ACC112 (cell line): ENCODE data around the gene OSBPL1A.

Source experiments
- H2AFZ ChIP-seq: fragments of 200-600 bp; sonication (generic); one replicate; pipeline ENCODE4 v1.6.0; 2017; ENCODE audit warnings: antibody characterized with exemption, low read length; ENCODE audit not compliant: unreplicated experiment
- H3K27ac ChIP-seq: fragments of 200-600 bp; sonication (generic); 2 replicates; pipeline ENCODE4 v1.5.1; 2014; ENCODE audit warnings: low read depth, mild to moderate bottlenecking, antibody characterized with exemption, low read length, moderate library complexity
- H3K27me3 ChIP-seq: fragments of 200-600 bp; sonication (generic); 2 replicates; pipeline ENCODE4 v1.6.1; 2014; ENCODE audit warnings: mild to moderate bottlenecking, antibody characterized with exemption, low read length, moderate library complexity, mixed read lengths; ENCODE audit not compliant: insufficient read depth
- H3K36me3 ChIP-seq: fragments of 200-600 bp; sonication (generic); 2 replicates; pipeline ENCODE4 v1.6.1; 2016; ENCODE audit warnings: mild to moderate bottlenecking, antibody characterized with exemption, low read length, moderate library complexity, mixed read lengths; ENCODE audit not compliant: insufficient read depth
- H3K4me1 ChIP-seq: fragments of 200-600 bp; sonication (generic); one replicate; pipeline ENCODE4 v1.6.1; 2016; ENCODE audit warnings: low read length, mixed read lengths; ENCODE audit not compliant: insufficient read depth, unreplicated experiment, control insufficient read depth
- H3K4me3 ChIP-seq: fragments of 200-600 bp; sonication (generic); 2 replicates; pipeline ENCODE4 v1.5.1; 2014; ENCODE audit warnings: mild to moderate bottlenecking, low read depth, low read length
- H3K79me2 ChIP-seq: fragments of 200-600 bp; sonication (generic); one replicate; pipeline ENCODE4 v1.6.0; 2016; ENCODE audit warnings: low read length; ENCODE audit not compliant: control insufficient read depth, unreplicated experiment, insufficient read depth

Gene OSBPL1A

GRCh38 chr18:24204904-24205303 lies 192.7 kb downstream of the OSBPL1A start:
- no peak overlapping the region for H2AFZ ChIP-seq
- no peak overlapping the region for H3K27ac ChIP-seq
- no peaks in the 10 kb centered on the region for H3K79me2 ChIP-seq
- no peaks in the 10 kb centered on the region for H3K4me1 ChIP-seq
- H3K36me3 ChIP-seq, result no peaks in the 10 kb centered on the region
- no peak overlapping the region for H3K4me3 ChIP-seq
- H3K27me3 ChIP-seq, result no peaks in the 10 kb centered on the region

DNA sequence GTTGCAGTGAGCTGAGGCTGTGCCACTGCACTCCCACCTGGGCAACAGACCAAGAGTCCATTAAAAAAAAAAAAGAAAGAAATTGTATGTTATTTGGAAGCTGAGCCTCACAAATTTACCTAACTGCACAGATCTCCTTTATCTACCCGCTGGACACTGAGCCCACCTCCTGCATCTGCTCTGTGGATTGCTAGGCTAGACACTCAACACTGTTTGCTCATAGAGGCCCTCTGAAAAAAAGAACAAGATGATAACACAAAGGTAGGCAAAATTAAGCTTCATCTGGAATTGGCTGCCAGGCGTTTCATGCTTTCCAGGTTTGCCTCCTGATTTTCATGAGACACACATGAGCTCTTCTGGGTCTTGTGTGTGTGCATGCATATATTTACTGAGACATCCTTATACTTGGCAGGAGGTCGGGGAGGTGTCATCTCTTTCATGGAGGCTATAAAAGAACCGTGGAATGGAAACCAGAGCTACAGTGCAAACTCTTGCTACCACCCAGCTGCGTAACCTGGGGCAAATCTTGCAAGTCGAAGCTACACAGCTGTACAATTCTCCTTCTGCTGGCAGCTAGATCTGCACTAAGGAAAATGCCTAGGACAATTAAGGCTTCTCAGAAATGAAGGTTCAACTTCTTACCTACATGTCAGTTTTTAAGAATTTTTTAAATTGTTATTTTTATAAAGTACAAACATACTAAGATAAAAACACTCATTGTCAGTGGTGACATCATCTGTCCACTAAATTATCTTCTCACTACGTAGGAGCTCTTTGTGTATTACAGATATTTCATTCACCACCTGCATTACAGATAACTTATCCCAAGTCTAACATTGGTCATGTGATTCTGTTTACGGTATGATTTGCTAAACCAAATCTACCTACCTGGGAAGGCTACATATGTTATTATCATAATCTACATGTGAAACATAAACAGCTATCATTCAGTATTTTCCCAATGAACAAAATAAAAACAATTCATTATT lies 195.6 kb downstream of the OSBPL1A start:
- H3K27me3 ChIP-seq, result no peaks in the 10 kb centered on the region
- H3K27ac ChIP-seq, result no peak overlapping the region
- no peak overlapping the region for H2AFZ ChIP-seq
- no peaks in the 10 kb centered on the region for H3K36me3 ChIP-seq
- H3K4me1 ChIP-seq, result no peaks in the 10 kb centered on the region
- no peak overlapping the region for H3K4me3 ChIP-seq
- H3K79me2 ChIP-seq, result no peaks in the 10 kb centered on the region

- H3K4me1 ChIP-seq, result no peaks in the 10 kb centered on the region
- no peak overlapping the region for H3K4me3 ChIP-seq
- H3K27ac ChIP-seq, result no peak overlapping the region
- no peak overlapping the region for H2AFZ ChIP-seq
- no peaks in the 10 kb centered on the region for H3K79me2 ChIP-seq
- H3K36me3 ChIP-seq, result no peaks in the 10 kb centered on the region
- H3K27me3 ChIP-seq, result no peaks in the 10 kb centered on the region
Observed at GRCh38 chr18:24200494-24201290, 196.9 kb downstream of the OSBPL1A start.

DNA sequence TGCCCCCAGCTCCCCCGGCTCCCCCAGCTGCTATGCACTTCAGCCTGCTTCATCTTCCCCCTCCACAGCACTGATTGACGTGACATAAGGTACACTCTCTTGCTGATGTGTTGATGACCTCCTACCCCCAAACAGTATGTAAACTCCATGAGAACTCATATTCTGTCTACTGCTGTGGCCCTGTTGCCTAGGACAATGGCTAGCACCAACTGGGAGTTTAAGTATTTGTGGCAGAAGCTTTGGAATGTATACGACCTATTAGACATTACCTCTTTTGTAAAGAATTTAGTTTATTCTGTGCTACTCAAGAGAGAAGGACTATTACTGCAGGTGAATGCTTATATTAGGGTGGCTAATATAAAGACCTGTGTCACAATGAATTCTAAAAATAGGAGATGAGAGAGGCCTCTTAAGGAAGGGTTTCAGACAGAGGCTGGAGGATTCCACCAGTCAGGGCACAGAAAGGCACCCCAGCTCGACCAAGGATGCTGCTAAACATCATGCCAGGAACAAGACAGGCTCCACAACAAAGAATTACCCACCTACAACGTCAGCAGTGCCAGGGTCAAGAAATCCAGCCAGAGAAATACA lies 198.2 kb downstream of the OSBPL1A start:
- Histone ChIP-seq H2AFZ (no peak overlapping the region), H3K79me2 (no peaks in the 10 kb centered on the region), H3K36me3 (no peaks in the 10 kb centered on the region), H3K27me3 (no peaks in the 10 kb centered on the region), H3K4me3 (no peak overlapping the region), H3K27ac (no peak overlapping the region), H3K4me1 (no peaks in the 10 kb centered on the region)

DNA sequence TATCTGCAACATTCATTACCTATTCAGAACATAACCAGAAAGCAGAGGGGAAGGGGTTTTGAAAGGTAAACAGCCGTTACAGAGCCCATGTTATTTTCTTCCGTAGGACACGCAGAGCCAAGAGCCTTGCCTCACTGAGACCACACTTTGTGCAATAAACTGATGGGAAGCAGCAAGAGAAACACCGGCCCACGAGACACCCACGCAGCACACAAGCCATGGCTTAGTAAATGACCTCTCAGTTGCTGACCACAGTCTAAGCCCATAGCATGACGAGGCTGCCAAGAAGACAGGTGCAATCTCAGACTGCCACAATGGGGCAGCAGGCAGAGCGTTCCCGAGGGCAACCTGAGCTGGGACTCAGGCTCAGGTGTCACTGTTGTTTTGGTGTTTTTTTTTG lies 199.2 kb downstream of the OSBPL1A start:
- no peak overlapping the region for H2AFZ ChIP-seq
- peaks cover 5% of the 10 kb centered on the region for H3K4me1 ChIP-seq
- H3K79me2 ChIP-seq, result no peaks in the 10 kb centered on the region
- H3K27ac ChIP-seq, result no peak overlapping the region
- H3K36me3 ChIP-seq, result no peaks in the 10 kb centered on the region
- no peaks in the 10 kb centered on the region for H3K27me3 ChIP-seq
- no peak overlapping the region for H3K4me3 ChIP-seq

DNA sequence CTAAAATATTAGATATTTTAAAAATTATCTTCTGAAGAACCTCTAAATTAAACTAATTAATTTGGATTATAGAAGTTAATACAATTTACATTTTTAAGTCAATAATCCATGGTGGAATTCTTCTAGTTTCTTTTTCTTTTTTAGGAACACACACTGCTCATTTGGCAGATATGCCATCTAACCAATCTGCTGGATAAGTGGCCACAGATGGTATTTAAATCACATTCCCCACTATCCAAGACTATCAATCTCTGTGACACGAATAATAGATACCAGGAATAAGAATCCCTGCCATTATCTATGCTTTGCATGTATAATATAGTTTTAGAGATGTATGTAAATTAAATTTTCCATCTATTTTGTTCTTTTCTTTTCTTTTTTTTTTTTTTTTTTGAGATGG lies 200.2 kb downstream of the OSBPL1A start:
- Histone ChIP-seq H3K36me3 (no peaks in the 10 kb centered on the region), H3K27me3 (no peaks in the 10 kb centered on the region), H3K27ac (no peak overlapping the region), H3K79me2 (no peaks in the 10 kb centered on the region), H2AFZ (no peak overlapping the region), H3K4me3 (no peak overlapping the region), H3K4me1 (peaks cover 5% of the 10 kb centered on the region)

- Histone ChIP-seq H3K4me3 (no peak overlapping the region), H3K36me3 (no peaks in the 10 kb centered on the region), H3K4me1 (peaks cover 5% of the 10 kb centered on the region), H3K27ac (no peak overlapping the region), H3K79me2 (no peaks in the 10 kb centered on the region), H2AFZ (no peak overlapping the region), H3K27me3 (no peaks in the 10 kb centered on the region)
Observed at GRCh38 chr18:24196764-24197163, 200.9 kb downstream of the OSBPL1A start.

DNA sequence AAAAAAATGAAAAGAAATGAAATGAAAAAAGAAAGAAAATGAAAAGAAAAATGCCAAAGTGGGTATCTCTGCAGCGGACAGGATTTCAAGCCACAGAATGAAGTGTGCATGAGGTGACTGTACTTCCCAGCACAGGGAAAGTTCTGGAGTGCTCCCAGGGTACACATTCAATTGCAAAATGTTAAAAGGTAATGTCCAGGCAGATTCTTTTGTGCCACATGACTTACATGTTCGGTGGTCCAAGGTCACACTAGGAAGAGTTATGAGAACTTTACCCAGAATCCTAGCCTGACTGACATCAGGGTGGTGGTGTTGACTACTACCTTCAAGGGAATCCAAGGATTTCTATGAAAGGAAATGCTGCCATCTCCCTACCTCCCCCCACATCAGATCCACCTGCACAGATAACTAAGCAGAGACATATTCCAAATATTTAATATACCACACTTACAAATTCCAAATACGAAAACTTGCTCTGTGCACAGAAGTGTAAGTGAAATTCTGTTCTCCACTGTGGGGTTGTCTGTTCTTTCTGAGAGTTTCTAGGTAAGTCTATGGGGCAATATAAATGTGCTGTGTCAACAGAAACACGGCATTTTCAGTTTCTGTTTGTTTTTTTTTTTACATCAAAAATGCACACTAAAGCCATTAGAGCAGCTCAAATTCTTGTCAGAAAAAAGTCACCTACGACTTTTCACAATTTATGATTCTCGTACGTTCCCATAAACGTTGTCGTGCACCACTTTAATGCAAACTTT lies 202.1 kb downstream of the OSBPL1A start:
- no peaks in the 10 kb centered on the region for H3K79me2 ChIP-seq
- no peaks in the 10 kb centered on the region for H3K27me3 ChIP-seq

DNA sequence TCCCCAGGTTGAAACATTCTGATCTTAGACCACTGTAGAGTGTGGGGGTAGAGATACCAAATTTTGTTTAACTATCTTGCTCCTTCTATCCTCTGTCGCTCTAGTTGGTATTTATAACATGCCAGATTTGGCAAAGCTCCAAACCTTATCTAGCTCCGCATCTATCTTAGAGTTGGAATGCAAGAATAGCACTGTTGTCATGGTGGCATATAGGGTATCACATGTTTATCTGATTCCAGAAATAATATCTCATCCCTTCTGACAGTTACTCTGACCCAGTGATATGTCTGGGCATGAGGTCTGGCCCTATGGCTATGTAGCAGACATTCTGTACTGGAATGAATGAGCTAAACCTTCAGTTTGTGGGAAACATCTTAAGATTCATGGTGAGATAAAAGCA lies 207.0 kb downstream of the OSBPL1A start:
- no peak overlapping the region for H3K27ac ChIP-seq
- no peak overlapping the region for H3K4me3 ChIP-seq
- no peaks in the 10 kb centered on the region for H3K36me3 ChIP-seq
- H2AFZ ChIP-seq, result no peak overlapping the region
- H3K4me1 ChIP-seq, result peaks cover 5% of the 10 kb centered on the region
- H3K27me3 ChIP-seq, result no peaks in the 10 kb centered on the region
- no peaks in the 10 kb centered on the region for H3K79me2 ChIP-seq

More for the DNA sequence above, 202.1 kb downstream of the OSBPL1A start:
- H3K36me3 ChIP-seq, result no peaks in the 10 kb centered on the region
- no peak overlapping the region for H3K4me3 ChIP-seq
- no peak overlapping the region for H2AFZ ChIP-seq
- no peak overlapping the region for H3K27ac ChIP-seq
- H3K4me1 ChIP-seq, result peaks cover 5% of the 10 kb centered on the region
